ENCODE results near the gene GIT1. TPM values are rescaled to one million over a fixed set of nuclear protein-coding genes. Genes with fewer than 3 reads are reported as not detected.

Gene GIT1
- total RNA-seq, 4 donors from 2014 or later, result 31.9 to 66.7 (median 52.6) TPM

- DNase-seq, result no peak
- no peaks in the 10 kb centered on the region for H3K36me3 ChIP-seq
- TF ChIP-seq CTCF (IDR thresholded peaks at IDR 0.05) (no peak), POLR2A (IDR thresholded peaks at IDR 0.05) (no peak)
- H3K27ac ChIP-seq, result no peak overlapping the region
- H3K4me3 ChIP-seq, result no peak overlapping the region
- H3K9me3 ChIP-seq, result no peaks in the 10 kb centered on the region
- H3K4me1 ChIP-seq, result peaks cover 2 to 35% (median 27%) of the 10 kb centered on the region in 4 donors
- H3K27me3 ChIP-seq, result no peaks in the 10 kb centered on the region
Observed at GRCh38 chr17:29595107-29595942, 5.9 kb upstream of the GIT1 start.

- DNase-seq, result peak in 1 of 3 donors; percentile 44
- TF ChIP-seq CTCF (IDR thresholded peaks at IDR 0.05) (no peak), POLR2A (IDR thresholded peaks at IDR 0.05) (no peak)
- H3K4me3 ChIP-seq, result no peak overlapping the region
- no peaks in the 10 kb centered on the region for H3K9me3 ChIP-seq
- H3K27ac ChIP-seq, result no peak overlapping the region
- no peaks in the 10 kb centered on the region for H3K36me3 ChIP-seq
- no peaks in the 10 kb centered on the region for H3K27me3 ChIP-seq
- peaks cover 9 to 42% (median 32%) of the 10 kb centered on the region in 4 donors for H3K4me1 ChIP-seq
Observed at GRCh38 chr17:29594519-29595090, 5.2 kb upstream of the GIT1 start.

GRCh38 chr17:29593591-29594518 is 4.4 kb upstream of the GIT1 start:
- Histone ChIP-seq H3K9me3 (no peaks in the 10 kb centered on the region), H3K27ac (peak overlapping the region in 1 of 4 donors; percentile 49), H3K4me1 (peaks cover 9 to 42% (median 32%) of the 10 kb centered on the region in 4 donors), H3K36me3 (no peaks in the 10 kb centered on the region), H3K4me3 (peak overlapping the region; percentile 47 to 83 (median 77)), H3K27me3 (no peaks in the 10 kb centered on the region)
- TF ChIP-seq CTCF (IDR thresholded peaks at IDR 0.05) (peak in 2 of 6 experiments; percentile 17 to 19), POLR2A (IDR thresholded peaks at IDR 0.05) (no peak)
- peak in 1 of 3 donors; percentile 47 for DNase-seq

GRCh38 chr17:29592850-29593551 is 3.6 kb upstream of the GIT1 start, which contains the start of gene ANKRD13B:
Gene ANKRD13B, plus strand, starts transcription at chr17:29593132. Its CDS starts 490 bp downstream, at chr17:29593622.
- Histone ChIP-seq H3K27ac (peak within 1 kb of the TSS; percentile 29 to 90 (median 83)), H3K36me3 (no peaks in the 10 kb centered on the region), H3K4me3 (peak within 1 kb of the TSS; percentile 51 to 83 (median 77)), H3K4me1 (peaks cover 9 to 49% (median 37%) of the 10 kb centered on the region in 4 donors), H3K9me3 (no peaks in the 10 kb centered on the region), H3K27me3 (no peaks in the 10 kb centered on the region)
- TF ChIP-seq POLR2A (IDR thresholded peaks at IDR 0.05) (no peak), CTCF (IDR thresholded peaks at IDR 0.05) (no peak)
- DNase-seq, result peak in 2 of 3 donors; percentile 64 to 73
